H1 (cell line): ENCODE data around the gene AP3D1. TPM values are rescaled to one million over a fixed set of nuclear protein-coding genes. Genes with fewer than 3 reads are reported as not detected.

Source experiments
- CTCF ChIA-PET: fragments of 300-600 bp; sonication (Branson Sonifier 250); formaldehyde crosslinking; loops from one replicate; lab custom pipeline; 2021; ENCODE audit not compliant: partially characterized antibody; lab: Charles Lee
- POLR2A ChIA-PET: fragments of 300-600 bp; sonication (Branson Sonifier 250); formaldehyde crosslinking; loops from one replicate; lab custom pipeline; 2021; ENCODE audit warnings: inconsistent platforms; ENCODE audit not compliant: partially characterized antibody; lab: Charles Lee
- DNase-seq, 2 experiments: peaks; one replicate each; pipeline versions ENCODE4 v3.0.0 to v3.0.0-alpha.2; 2010 to 2022; ENCODE audit warnings: low spot score in 2 of 2, low read depth in 1 of 2, mixed read lengths in 1 of 2
- FAIRE-seq: peaks from 2 replicates; lab custom pipeline; 2011; peaks lifted over from hg19 to GRCh38; lab: Jason Lieb, UNC
- H2AFZ ChIP-seq: 2 replicates; pipeline ENCODE4 v1.8.1; 2012; ENCODE audit warnings: low read length, inconsistent platforms
- H2AK5ac ChIP-seq: 2 replicates; pipeline ENCODE4 v1.6.1; 2013; ENCODE audit warnings: low read depth, low read length
- H2BK120ac ChIP-seq: replicated peaks from 2 replicates; pipeline ENCODE3; 2013; ENCODE audit warnings: low read depth, low read length, inconsistent platforms
- H2BK12ac ChIP-seq: 2 replicates; pipeline ENCODE4 v1.6.1; 2013; ENCODE audit warnings: low read depth, low read length
- H2BK15ac ChIP-seq: 2 replicates; pipeline ENCODE4 v1.6.1; 2013; ENCODE audit warnings: low read length
- H2BK20ac ChIP-seq: 2 replicates; pipeline ENCODE4 v1.6.1; 2013; ENCODE audit warnings: low read length
- H2BK5ac ChIP-seq: 2 replicates; pipeline ENCODE4 v1.6.1; 2013; ENCODE audit warnings: low read depth, low read length
- H3K14ac ChIP-seq: 2 replicates; pipeline ENCODE4 v1.6.1; 2013; ENCODE audit warnings: inconsistent platforms; ENCODE audit not compliant: insufficient read length
- H3K18ac ChIP-seq: 2 replicates; pipeline ENCODE4 v1.6.1; 2013; ENCODE audit warnings: low read length; ENCODE audit errors: extremely low read depth
- H3K23ac ChIP-seq: 2 replicates; pipeline ENCODE4 v1.6.1; 2013; ENCODE audit warnings: inconsistent platforms; ENCODE audit not compliant: insufficient read length
- H3K23me2 ChIP-seq: 2 replicates; pipeline ENCODE4 v1.6.1; 2013; ENCODE audit warnings: low read depth, low read length
- H3K27ac ChIP-seq: 2 replicates; pipeline ENCODE4 v1.6.1; 2011; ENCODE audit warnings: low read depth, low read length, inconsistent platforms
- H3K27me3 ChIP-seq, 4 experiments: replicated peaks in 1 of 4; 1 replicate in 1 of 4; 2 replicates in 3 of 4; pipeline versions ENCODE4 v1.6.1 to v1.8.1; 2011 to 2013; ENCODE audit warnings: low read length in 3 of 4, mild to moderate bottlenecking in 3 of 4, inconsistent platforms in 2 of 4, mixed read lengths in 2 of 4, moderate library complexity in 1 of 4; ENCODE audit not compliant: control insufficient read depth in 3 of 4, insufficient read depth in 3 of 4; ENCODE audit errors: extremely low read depth in 1 of 4
- H3K36me3 ChIP-seq, 4 experiments: 2 replicates each; pipeline versions ENCODE4 v1.6.1 to v1.8.1; 2011 to 2013; ENCODE audit warnings: mild to moderate bottlenecking in 4 of 4, low read length in 3 of 4, moderate library complexity in 2 of 4, control low read depth in 1 of 4, inconsistent platforms in 1 of 4; ENCODE audit not compliant: insufficient read depth in 4 of 4, control insufficient read depth in 2 of 4
- H3K4ac ChIP-seq: replicated peaks from 2 replicates; pipeline ENCODE3; 2013; ENCODE audit warnings: low read length, low read depth, mixed read lengths, inconsistent platforms; ENCODE audit not compliant: insufficient read length
- H3K4me1 ChIP-seq, 4 experiments: replicated peaks in 1 of 4; 1 replicate in 1 of 4; 2 replicates in 3 of 4; pipeline versions ENCODE4 v1.6.1 to v1.8.1; 2011 to 2013; ENCODE audit warnings: low read length in 3 of 4, inconsistent platforms in 2 of 4, mixed read lengths in 1 of 4; ENCODE audit not compliant: insufficient read depth in 4 of 4, control insufficient read depth in 3 of 4
- H3K4me2 ChIP-seq, 2 experiments: 2 replicates each; pipeline versions ENCODE4 v1.6.1 to v1.8.1; 2011 to 2013; ENCODE audit warnings: low read depth in 2 of 2, low read length in 2 of 2, control low read depth in 1 of 2, inconsistent platforms in 1 of 2, mild to moderate bottlenecking in 1 of 2; ENCODE audit not compliant: insufficient read depth in 1 of 2
- H3K4me3 ChIP-seq, 4 experiments: fragments of 200-600, 300-600 bp in 1 of 4; sonication (generic), shearing (Covaris generic), sonication (Bioruptor Twin) in 1 of 4; 2 replicates each; pipeline versions ENCODE4 v1.5.1 to v1.8.1; 2011 to 2016; ENCODE audit warnings: low read length in 4 of 4, low read depth in 3 of 4, control low read depth in 2 of 4, inconsistent platforms in 2 of 4, mild to moderate bottlenecking in 2 of 4, mixed read lengths in 1 of 4, moderate library complexity in 1 of 4; ENCODE audit not compliant: insufficient read depth in 2 of 4; ENCODE audit errors: extremely low read depth in 1 of 4
- H3K56ac ChIP-seq: replicated peaks from 2 replicates; pipeline ENCODE3; 2013; ENCODE audit warnings: low read depth, mild to moderate bottlenecking, mixed read lengths, low read length, inconsistent platforms; ENCODE audit not compliant: insufficient read length
- H3K79me1 ChIP-seq: 2 replicates; pipeline ENCODE4 v1.6.1; 2013; ENCODE audit warnings: low read depth, low read length, control low read depth
- H3K79me2 ChIP-seq, 2 experiments: 2 replicates each; pipeline versions ENCODE4 v1.6.1 to v1.8.1; 2012 to 2013; ENCODE audit warnings: low read length in 2 of 2, mild to moderate bottlenecking in 2 of 2, inconsistent platforms in 1 of 2; ENCODE audit not compliant: insufficient read depth in 2 of 2, control insufficient read depth in 1 of 2
- H3K9ac ChIP-seq, 4 experiments: replicated peaks in 1 of 4; 1 replicate in 1 of 4; 2 replicates in 3 of 4; pipeline versions ENCODE4 v1.6.1 to v1.8.1; 2011 to 2013; ENCODE audit warnings: low read depth in 3 of 4, low read length in 3 of 4, control low read depth in 2 of 4, mild to moderate bottlenecking in 2 of 4, moderate library complexity in 2 of 4, inconsistent platforms in 1 of 4; ENCODE audit errors: extremely low read depth in 1 of 4
- H3K9me3 ChIP-seq, 2 experiments: 2 replicates each; pipeline versions ENCODE4 v1.6.1 to v1.8.1; 2012 to 2013; ENCODE audit warnings: mild to moderate bottlenecking in 2 of 2, moderate library complexity in 2 of 2, control low read depth in 1 of 2, inconsistent platforms in 1 of 2, low read depth in 1 of 2, low read length in 1 of 2, mixed read lengths in 1 of 2; ENCODE audit not compliant: insufficient read depth in 2 of 2
- H4K20me1 ChIP-seq, 2 experiments: replicated peaks in 1 of 2; 2 replicates each; pipeline versions ENCODE3 to v1.8.1; 2011 to 2013; ENCODE audit warnings: inconsistent platforms in 2 of 2, low read length in 2 of 2, mild to moderate bottlenecking in 1 of 2; ENCODE audit not compliant: insufficient read depth in 2 of 2, control insufficient read depth in 1 of 2
- H4K5ac ChIP-seq: 2 replicates; pipeline ENCODE4 v1.6.1; 2013; ENCODE audit warnings: low read length, low read depth, mixed read lengths, inconsistent platforms; ENCODE audit not compliant: insufficient read length
- H4K8ac ChIP-seq: 2 replicates; pipeline ENCODE4 v1.8.0; 2013; ENCODE audit warnings: mild to moderate bottlenecking, moderate library complexity, low read length, inconsistent platforms; ENCODE audit not compliant: insufficient read depth; ENCODE audit errors: extremely low read depth
- H4K91ac ChIP-seq: replicated peaks from 2 replicates; pipeline ENCODE3; 2013; ENCODE audit warnings: low read length, mixed read lengths, inconsistent platforms; ENCODE audit not compliant: insufficient read length
- CEBPB ChIP-seq: IDR thresholded peaks from 2 replicates; pipeline ENCODE4 v1.6.1; 2012; ENCODE audit warnings: low read depth, low read length
- CHD1 ChIP-seq: IDR thresholded peaks from 2 replicates; pipeline ENCODE4 v1.6.1; 2012; ENCODE audit warnings: low read depth, low read length, improper control_type of control experiment
- CHD2 ChIP-seq: IDR thresholded peaks from 2 replicates; pipeline ENCODE4 v1.6.1; 2012; ENCODE audit warnings: low read length, improper control_type of control experiment
- FOSL1 ChIP-seq: IDR thresholded peaks from 2 replicates; pipeline ENCODE4 v1.6.1; 2011; ENCODE audit warnings: mild to moderate bottlenecking, low read depth, low read length, moderate library complexity; ENCODE audit not compliant: insufficient read depth
- HDAC2 ChIP-seq, 2 experiments: fragments of 300-600 bp in 1 of 2; sonication (generic) in 1 of 2; IDR thresholded peaks; 2 replicates each; pipeline ENCODE4 v1.6.1; 2011 to 2012; ENCODE audit warnings: low read depth in 2 of 2, low read length in 2 of 2, mild to moderate bottlenecking in 2 of 2, moderate library complexity in 2 of 2, borderline replicate concordance in 1 of 2, inconsistent platforms in 1 of 2
- KDM4A ChIP-seq: IDR thresholded peaks from one replicate; pipeline ENCODE4 v1.7.1; 2012; ENCODE audit warnings: low read depth, mild to moderate bottlenecking, moderate library complexity, low read length, inconsistent platforms; ENCODE audit not compliant: severe bottlenecking
- PHF8 ChIP-seq: fragments of 200-600 bp; sonication (generic); conservative IDR thresholded peaks from 2 replicates; pipeline ENCODE4 v1.7.1; 2012; ENCODE audit warnings: low read depth, mild to moderate bottlenecking, inconsistent platforms, low read length, moderate library complexity
- SIN3A ChIP-seq, 2 experiments: IDR thresholded peaks in 1 of 2; conservative IDR thresholded peaks in 1 of 2; 2 replicates each; pipeline ENCODE4 v1.6.1; 2011 to 2012; ENCODE audit warnings: low read length in 2 of 2, improper control_type of control experiment in 1 of 2, low read depth in 1 of 2, mild to moderate bottlenecking in 1 of 2
- WGBS, 2 experiments: shearing (Covaris generic) in 1 of 2; methylation state at CpG; one replicate each; pipeline versions ENCODE4 v1.1.6 to v1.1.7; 2013 to 2015; ENCODE audit warnings: low lambda C conversion rate in 2 of 2, mixed read lengths in 2 of 2, inconsistent platforms in 1 of 2, low coverage in 1 of 2, missing lambda C conversion rate in 1 of 2; ENCODE audit not compliant: insufficient replicate concordance in 2 of 2, insufficient coverage in 1 of 2, insufficient read length in 1 of 2; ENCODE audit errors: extremely low coverage in 1 of 2, missing lambda C conversion rate in 1 of 2; 5-methylcytosine and 5-hydroxymethylcytosine counted together
- polyA plus RNA-seq, 7 experiments: library from polyadenylated mRNA; depleted of rRNA in 3 of 7; stranded (reverse) in 5 of 7; unstranded in 2 of 7; fragments of >200 nt in 5 of 7; fragments of 200-250 nt in 2 of 7; gene quantifications; 1 replicate in 5 of 7; 2 replicates in 1 of 7; 4 replicates in 1 of 7; pipeline versions ENCODE4 v1.2.1 to v1.2.3, GENCODE V29; 2011 to 2013; ENCODE audit warnings: missing spikeins in 2 of 7, mixed read lengths in 2 of 7
- total RNA-seq: library from RNA; stranded (reverse); fragmentation: NEBNext Ultra II Directional; extraction: Animal tissue kit (Norgen Biotek cat#: 25700); gene quantifications from 2 replicates; pipeline ENCODE4 v1.2.1, GENCODE V29; 2021
- TF ChIP-seq, protein P1 (sequence below): IDR thresholded peaks from 2 replicates; pipeline ENCODE4 v1.6.1; 2012; ENCODE audit warnings: low read length, inconsistent platforms

AP3D1 gene
- total and polyA plus RNA-seq, 2 of the 8 experiments (the other 6 are each of a cell fraction or from before 2014, with no cell fraction given) = 161 to 174 TPM

DNA sequence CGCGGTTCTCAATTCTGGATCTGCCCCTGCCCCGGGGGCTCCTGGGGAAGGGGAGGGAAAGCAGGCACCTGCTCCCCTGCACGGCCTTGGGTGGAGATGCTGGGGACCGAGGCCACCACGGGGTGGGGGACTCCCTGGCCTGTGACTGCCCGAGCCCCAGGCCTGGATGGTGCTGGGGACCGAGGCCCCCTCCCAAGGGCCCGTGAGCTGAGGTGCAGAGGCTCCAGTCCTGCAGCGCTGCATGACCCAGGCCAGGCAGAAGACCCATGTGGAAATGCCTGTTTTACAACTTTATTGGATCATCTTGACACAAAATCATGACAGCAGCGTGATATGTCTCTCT is 50.7 kb downstream of the AP3D1 start:
- ChIA-PET CTCF (interaction anchor here (0.6 kb wide), 1 partner anchor 514 kb away, joined by 3 read pairs; no protein-coding TSS in a partner anchor), POLR2A (no interaction called here)
- Histone ChIP-seq H2BK120ac (no peak overlapping the region), H2AFZ (no peak overlapping the region), H2BK20ac (no peak overlapping the region), H4K8ac (no peak overlapping the region), H3K4ac (no peak overlapping the region), H3K9me3 (peaks cover 3% of the 10 kb centered on the region in 2 experiments; a peak in 3 of 4 replicates), H3K9ac (no peak overlapping the region), H3K4me2 (no peak overlapping the region), H3K23ac (no peak overlapping the region), H3K4me3 (no peak overlapping the region), H2BK12ac (no peak overlapping the region), H2BK5ac (no peak overlapping the region), H3K79me2 (peaks cover 0 to 17% of the 10 kb centered on the region in 2 experiments; a peak in 2 of 4 replicates), H4K5ac (no peak overlapping the region), H3K36me3 (peaks cover 15 to 44% (median 32%) of the 10 kb centered on the region in 4 experiments), H3K27me3 (no peaks in the 10 kb centered on the region), H4K20me1 (peaks cover 13 to 30% of the 10 kb centered on the region in 2 experiments), H2AK5ac (no peak overlapping the region), H3K14ac (no peak overlapping the region), H3K56ac (no peak overlapping the region), H3K79me1 (peaks cover 9% of the 10 kb centered on the region), H2BK15ac (no peak overlapping the region), H3K18ac (no peak overlapping the region), H3K23me2 (peaks cover 10% of the 10 kb centered on the region; the same call in 1 of the 2 replicates), H3K27ac (no peak overlapping the region), H3K4me1 (peaks cover 0 to 3% (median 1%) of the 10 kb centered on the region in 4 experiments; a peak in 4 of 7 replicates), H4K91ac (no peak overlapping the region)
- WGBS, 2 experiments = 93% methylated on average over 9 of the region's 11 CpGs; no CpG with 5 or more reads in 1 of the 2 experiments
- FAIRE-seq (no peak), DNase-seq (no peak)
- TF ChIP-seq FOSL1 (no peak), SIN3A (conservative IDR thresholded peaks at IDR 0.05 in 1 of 2, IDR thresholded peaks at IDR 0.05 in 1 of 2; ENCODE audit: low read depth in 1 of 2, low read length in 2 of 2) (no peak), HDAC2 (IDR thresholded peaks at IDR 0.05; ENCODE audit: borderline replicate concordance in 1 of 2, low read depth in 2 of 2, low read length in 2 of 2) (no peak), KDM4A (no peak), CEBPB (no peak), PHF8 (no peak), CHD1 (no peak), CHD2 (no peak)
- TF ChIP-seq, protein P1, sequence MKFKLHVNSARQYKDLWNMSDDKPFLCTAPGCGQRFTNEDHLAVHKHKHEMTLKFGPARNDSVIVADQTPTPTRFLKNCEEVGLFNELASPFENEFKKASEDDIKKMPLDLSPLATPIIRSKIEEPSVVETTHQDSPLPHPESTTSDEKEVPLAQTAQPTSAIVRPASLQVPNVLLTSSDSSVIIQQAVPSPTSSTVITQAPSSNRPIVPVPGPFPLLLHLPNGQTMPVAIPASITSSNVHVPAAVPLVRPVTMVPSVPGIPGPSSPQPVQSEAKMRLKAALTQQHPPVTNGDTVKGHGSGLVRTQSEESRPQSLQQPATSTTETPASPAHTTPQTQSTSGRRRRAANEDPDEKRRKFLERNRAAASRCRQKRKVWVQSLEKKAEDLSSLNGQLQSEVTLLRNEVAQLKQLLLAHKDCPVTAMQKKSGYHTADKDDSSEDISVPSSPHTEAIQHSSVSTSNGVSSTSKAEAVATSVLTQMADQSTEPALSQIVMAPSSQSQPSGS = no peak
